ENCODE data around the gene COLGALT1. TPM values are rescaled to one million over a fixed set of nuclear protein-coding genes. Genes with fewer than 3 reads are reported as not detected.

Gene COLGALT1
- total and polyA plus RNA-seq, 10 of the 15 experiments (the other 5 are each of a cell fraction or from before 2014, with no cell fraction given): 1.2 to 78.8 (median 29.8) TPM

DNA sequence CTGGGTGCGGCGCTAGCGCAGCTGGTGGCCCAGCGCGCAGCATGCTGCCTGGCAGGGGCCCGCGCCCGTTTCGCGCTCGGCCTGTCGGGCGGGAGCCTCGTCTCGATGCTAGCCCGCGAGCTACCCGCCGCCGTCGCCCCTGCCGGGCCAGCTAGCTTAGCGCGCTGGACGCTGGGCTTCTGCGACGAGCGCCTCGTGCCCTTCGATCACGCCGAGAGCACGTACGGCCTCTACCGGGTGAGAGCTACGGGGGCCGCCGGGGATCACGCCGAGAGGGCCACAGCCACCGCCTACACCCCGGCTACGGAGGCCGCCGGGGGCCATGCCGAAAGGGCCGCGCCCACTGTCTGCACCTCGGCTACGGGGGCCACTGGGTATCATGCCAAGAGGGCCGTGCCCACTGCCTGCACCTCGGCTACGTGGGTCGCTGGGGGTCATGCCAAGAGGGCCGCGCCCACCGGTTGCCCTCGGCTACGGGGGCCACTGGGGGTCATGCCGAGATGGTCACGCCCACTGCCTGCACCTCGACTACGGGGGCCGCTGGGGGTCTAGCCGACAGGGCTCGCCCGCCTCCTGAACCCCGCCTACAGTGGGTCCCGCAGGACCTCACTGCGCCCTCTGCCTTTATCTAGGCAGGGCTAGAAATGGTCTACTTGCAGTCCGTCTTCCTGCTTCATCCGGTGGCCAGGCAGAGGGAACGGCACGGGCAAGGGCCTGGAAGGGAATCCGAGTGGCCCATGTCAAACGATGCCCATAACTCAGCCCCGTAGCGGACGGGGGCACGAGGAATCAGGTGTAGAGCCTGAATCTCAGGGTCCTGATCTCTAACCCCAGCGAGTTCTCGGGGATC is 43.5 kb upstream of the COLGALT1 start (continued):
- TF ChIP-seq JUND (IDR thresholded peaks at IDR 0.05; ENCODE audit: low read depth, low read length) (no peak), SPI1 (IDR thresholded peaks at IDR 0.05; ENCODE audit: borderline replicate concordance, insufficient read depth, low read depth, low read length) (no peak), ZNF384 (IDR thresholded peaks at IDR 0.05; ENCODE audit: borderline replicate concordance, low read depth, low read length) (no peak), SUZ12 (IDR thresholded peaks at IDR 0.05; ENCODE audit: unreplicated experiment) (no peak), POLR2AphosphoS5 (IDR thresholded peaks at IDR 0.05; ENCODE audit: low read length) (peak; percentile 34; the same call in 1 of the 2 replicates), BCL11A (IDR thresholded peaks at IDR 0.05; ENCODE audit: low read depth, low read length) (no peak), HDGF (IDR thresholded peaks at IDR 0.05) (peak; percentile 90), TCF3 (IDR thresholded peaks at IDR 0.05; ENCODE audit: borderline replicate concordance, insufficient read depth, low read depth, low read length) (no peak)
- TF ChIP-seq, protein P1, sequence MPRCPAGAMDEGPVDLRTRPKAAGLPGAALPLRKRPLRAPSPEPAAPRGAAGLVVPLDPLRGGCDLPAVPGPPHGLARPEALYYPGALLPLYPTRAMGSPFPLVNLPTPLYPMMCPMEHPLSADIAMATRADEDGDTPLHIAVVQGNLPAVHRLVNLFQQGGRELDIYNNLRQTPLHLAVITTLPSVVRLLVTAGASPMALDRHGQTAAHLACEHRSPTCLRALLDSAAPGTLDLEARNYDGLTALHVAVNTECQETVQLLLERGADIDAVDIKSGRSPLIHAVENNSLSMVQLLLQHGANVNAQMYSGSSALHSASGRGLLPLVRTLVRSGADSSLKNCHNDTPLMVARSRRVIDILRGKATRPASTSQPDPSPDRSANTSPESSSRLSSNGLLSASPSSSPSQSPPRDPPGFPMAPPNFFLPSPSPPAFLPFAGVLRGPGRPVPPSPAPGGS (IDR thresholded peaks at IDR 0.05; ENCODE audit: borderline replicate concordance, insufficient read depth, low read depth, low read length, poor library complexity, severe bottlenecking): peak; percentile 82

DNA sequence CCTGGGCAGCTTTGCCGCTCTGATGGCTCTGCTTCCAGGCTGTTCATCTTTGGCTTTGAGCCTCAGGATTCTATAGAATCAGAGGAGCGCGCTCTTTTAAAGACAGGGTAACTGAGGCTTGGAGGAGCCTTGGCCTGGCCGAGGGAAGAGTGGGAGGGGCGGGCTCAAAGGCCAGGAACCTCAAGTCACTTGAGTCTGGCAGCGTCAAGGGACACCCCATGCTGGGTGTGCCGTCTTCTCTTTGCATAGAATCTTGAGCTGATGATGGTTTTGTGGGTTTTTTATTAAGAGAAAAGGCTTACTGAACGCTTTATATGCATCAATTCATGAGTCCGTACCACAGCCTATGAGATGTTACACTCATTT is 42.9 kb upstream of the COLGALT1 start:
- Histone ChIP-seq H4K20me1 (ENCODE audit: control insufficient read depth, insufficient read depth) (no peaks in the 10 kb centered on the region), H3K36me3 (ENCODE audit: control insufficient read depth in 2 of 2, insufficient read depth in 2 of 2, low read length in 1 of 2) (peaks cover 2 to 5% of the 10 kb centered on the region in 2 experiments; a peak in 3 of 4 replicates), H3K4me2 (ENCODE audit: control insufficient read depth, insufficient read depth) (peak overlapping the region; percentile 78), H3K4me3 (peak overlapping the region; percentile 88), H3K27ac (ENCODE audit: control insufficient read depth, insufficient read depth) (peak overlapping the region; percentile 97), H3K9me3 (replicated peaks; ENCODE audit: control insufficient read depth, insufficient read depth, low read length) (peaks cover 6% of the 10 kb centered on the region), H3K4me1 (ENCODE audit: control insufficient read depth, insufficient read depth, low read length) (peaks cover 8% of the 10 kb centered on the region), H3K79me2 (ENCODE audit: control insufficient read depth, insufficient read depth, low read length) (peaks cover 39% of the 10 kb centered on the region), H3K27me3 (replicated peaks in 1 of 2; ENCODE audit: control insufficient read depth in 2 of 2, insufficient read depth in 2 of 2, low read length in 1 of 2) (no peaks in the 10 kb centered on the region), H3K9ac (ENCODE audit: control insufficient read depth, insufficient read depth, low read length) (peak overlapping the region; percentile 97), H2AFZ (ENCODE audit: control insufficient read depth, low read depth, low read length) (peak overlapping the region; percentile 88)
- intact Hi-C loops (cut with micrococcal nuclease; ENCODE audit: unreplicated experiment): loop anchor here (5.0 kb wide), 1 partner anchor 45 kb away; the partner anchor contains the start of gene COLGALT1
- BruUV-seq (replicated peaks): TSS peak; percentile 69
- ChIA-PET CTCF (interaction anchor here (0.9 to 3.2 kb wide), 3 partner anchors 11 to 44 kb away, joined by 3 to 27 read pairs (median 15); no protein-coding TSS in a partner anchor), SMC1A (ENCODE audit: uncharacterized antibody, unreplicated experiment) (interaction anchor here (1.2 to 2.4 kb wide), 5 partner anchors 11 to 61 kb away, joined by 3 to 15 read pairs (median 4); a partner anchor contains a TSS), RAD21 (ENCODE audit: unreplicated experiment) (interaction anchor here (0.5 to 1.6 kb wide), 3 partner anchors 11 to 96 kb away, joined by 3 to 5 read pairs (median 3); no protein-coding TSS in a partner anchor), POLR2A (interaction anchor here (0.5 to 2.7 kb wide), 4 partner anchors 10 to 445 kb away, joined by 3 to 33 read pairs (median 6); no protein-coding TSS in a partner anchor)
- in situ Hi-C loops (cut with MboI): no loop called here
- 14% methylated on average over 9 of the region's 9 CpGs for WGBS (ENCODE audit: insufficient coverage, insufficient replicate concordance, low lambda C conversion rate, missing lambda C conversion rate)
- ATAC-seq: peak; percentile 5
- no peak for TF ChIP-seq ZBED1 (IDR thresholded peaks at IDR 0.05; ENCODE audit: borderline replicate concordance)
- TF ChIP-seq, protein P2, sequence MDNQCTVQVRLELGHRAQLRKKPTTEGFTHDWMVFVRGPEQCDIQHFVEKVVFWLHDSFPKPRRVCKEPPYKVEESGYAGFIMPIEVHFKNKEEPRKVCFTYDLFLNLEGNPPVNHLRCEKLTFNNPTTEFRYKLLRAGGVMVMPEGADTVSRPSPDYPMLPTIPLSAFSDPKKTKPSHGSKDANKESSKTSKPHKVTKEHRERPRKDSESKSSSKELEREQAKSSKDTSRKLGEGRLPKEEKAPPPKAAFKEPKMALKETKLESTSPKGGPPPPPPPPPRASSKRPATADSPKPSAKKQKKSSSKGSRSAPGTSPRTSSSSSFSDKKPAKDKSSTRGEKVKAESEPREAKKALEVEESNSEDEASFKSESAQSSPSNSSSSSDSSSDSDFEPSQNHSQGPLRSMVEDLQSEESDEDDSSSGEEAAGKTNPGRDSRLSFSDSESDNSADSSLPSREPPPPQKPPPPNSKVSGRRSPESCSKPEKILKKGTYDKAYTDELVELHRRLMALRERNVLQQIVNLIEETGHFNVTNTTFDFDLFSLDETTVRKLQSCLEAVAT (IDR thresholded peaks at IDR 0.05): 0 out of 2 replicates have a peak, but pooled peaks have one; percentile 2
- no peak for FAIRE-seq
- DNase-seq (ENCODE audit: low read depth, low spot score): no peak

Data from GM12878 (cell line).